ENCODE measurements around the gene MROH7. TPM values are rescaled to one million over a fixed set of nuclear protein-coding genes. Genes with fewer than 3 reads are reported as not detected.

The MROH7 gene
- 0.24 TPM in 1 of 2 replicates, not detected in the other for total RNA-seq

DNA sequence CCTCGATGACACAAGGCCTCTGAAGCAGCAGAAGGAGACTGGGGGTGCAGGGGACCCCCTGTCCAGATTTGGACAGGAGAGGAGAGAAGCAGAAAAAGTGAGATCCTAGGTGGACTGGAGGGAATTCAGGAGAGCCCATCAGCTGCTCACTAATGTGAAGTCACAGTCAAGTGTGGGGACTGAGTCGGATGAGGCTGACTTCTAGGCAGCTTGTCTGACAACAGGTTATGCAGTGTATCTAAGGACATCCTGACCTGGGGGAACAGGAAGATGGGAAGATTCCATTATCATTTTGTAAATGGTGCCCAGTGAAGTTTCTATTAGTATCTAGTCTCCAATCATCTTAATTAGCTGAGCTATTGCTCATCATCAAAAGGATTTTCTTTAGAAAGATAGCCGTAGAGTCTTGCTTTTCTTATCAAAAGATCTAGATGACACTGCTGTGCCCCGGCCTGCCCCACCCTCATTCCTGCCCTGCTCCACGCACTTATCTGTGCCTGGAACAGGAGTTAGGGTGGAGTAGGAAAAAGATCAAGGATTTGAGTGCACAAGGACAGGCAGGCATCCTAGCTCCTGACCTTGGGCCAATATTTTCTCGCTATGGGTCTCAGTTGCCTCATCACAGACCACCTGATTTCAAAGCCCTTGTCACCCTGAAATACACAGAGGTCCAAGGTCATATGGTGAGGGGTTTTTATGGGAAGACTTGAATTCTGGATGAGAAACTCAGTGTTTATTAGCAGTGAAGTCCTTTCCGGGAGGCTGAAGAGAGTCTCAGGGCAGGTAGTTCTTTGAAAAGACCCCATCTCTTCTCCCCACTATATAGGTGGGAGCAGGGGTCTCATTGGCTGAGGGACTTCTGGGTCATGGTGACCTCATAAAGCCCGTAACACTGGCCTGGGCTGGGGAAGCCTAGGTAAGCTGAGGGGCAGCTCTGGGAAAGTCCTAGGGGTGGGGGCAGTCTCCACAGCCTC, at the start of gene MROH7:
MROH7 (plus strand) TSS at position 924 of the 974 bp plus-strand sequence. CDS start 11,141 bp downstream, outside the sequence.

DNA sequence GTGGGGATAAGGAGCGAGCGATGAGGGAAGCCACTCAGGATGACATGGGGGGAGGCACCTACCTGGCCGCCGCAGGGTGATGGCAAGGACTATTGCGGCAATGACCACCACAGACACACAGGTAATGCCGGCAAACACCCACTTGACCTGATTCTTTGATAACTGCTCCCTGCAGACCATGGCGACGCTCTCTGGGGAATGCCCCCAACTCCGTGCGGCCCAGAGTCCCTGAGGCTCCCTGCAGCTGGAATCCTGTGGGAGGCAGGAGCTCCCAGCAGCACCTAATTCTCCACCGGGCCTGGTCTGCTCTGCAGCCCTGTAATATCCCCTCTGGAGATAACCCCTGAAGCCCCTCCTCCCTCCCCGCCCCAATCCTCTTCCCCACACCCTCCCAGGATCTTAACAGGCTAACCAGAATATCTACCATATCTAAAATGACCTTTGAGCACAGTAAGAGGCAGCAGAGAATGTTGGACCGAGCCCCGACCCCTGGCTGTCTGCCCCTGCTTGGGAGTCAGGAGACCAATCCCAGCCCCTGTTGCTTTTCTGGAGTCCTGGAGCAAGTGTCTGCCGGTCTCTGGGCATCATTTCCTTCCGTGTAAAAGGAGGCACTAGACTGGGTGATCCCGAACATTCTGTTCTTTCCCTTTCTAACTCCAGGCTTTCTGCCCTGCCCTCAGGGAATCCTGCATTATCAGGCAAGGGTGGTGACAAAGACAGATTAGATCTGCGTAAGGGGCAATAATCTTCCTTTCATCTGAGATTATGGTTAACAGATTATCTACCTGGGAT, 18.2 kb upstream of the MROH7 start, which contains the start of gene FAM151A:
FAM151A (minus strand) TSS at position 310 of the 792 bp plus-strand sequence; CDS start at position 180, 130 bp downstream.

DNA sequence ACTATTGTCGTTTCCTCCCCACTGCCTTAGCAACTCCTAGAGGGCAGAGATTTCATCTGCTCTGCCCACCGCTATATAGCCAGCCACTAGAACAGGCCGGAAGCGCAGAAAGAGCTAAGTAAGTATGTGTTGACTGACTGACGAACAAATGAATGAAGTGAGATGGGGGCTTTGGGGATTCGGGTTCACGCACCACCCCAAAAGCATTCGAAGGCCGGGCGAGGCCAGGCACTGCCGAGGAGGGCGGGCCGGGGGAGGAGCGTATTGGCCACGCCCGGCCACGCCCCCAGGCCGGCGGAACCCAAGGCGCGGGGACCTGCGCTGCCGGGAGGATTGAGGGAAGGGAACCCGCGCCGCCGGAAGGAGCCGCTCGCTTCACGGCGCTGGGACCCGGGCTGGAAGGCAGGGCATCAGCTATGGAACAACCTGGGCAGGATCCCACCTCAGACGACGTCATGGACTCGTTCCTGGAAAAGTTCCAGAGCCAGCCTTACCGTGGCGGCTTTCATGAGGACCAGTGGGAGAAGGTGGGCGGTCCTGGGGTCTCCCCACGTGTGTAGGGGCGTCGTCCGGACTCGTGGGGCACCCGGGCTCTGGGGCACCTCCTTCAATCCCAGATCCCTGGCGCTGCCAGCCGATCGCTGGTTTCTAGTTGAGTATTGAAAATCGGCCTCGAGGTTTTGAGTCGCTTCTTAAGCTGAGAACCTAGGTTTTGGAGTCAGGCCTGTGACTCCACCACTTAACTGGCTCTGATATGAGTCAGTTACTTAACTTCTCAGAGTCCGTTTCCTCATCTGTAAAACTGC, 74.1 kb downstream of the MROH7 start, which contains the start of gene TTC4:
TTC4 (plus strand) TSS at position 369 of the 806 bp plus-strand sequence; CDS start at position 417, 48 bp downstream.

Other genes with a start within 250 kb of the MROH7 start
- 2.4 and 2.6 TPM in 2 replicates for gene SSBP3, start 235.4 kb upstream of the MROH7 start, total RNA-seq
- 3.4 and 4.9 TPM in 2 replicates for gene ACOT11, start 93.6 kb upstream of the MROH7 start, total RNA-seq
- not detected in 2 replicates for gene FAM151A, start 18.3 kb upstream of the MROH7 start, total RNA-seq
- gene TTC4, start 74.1 kb downstream of the MROH7 start, total RNA-seq = 26.4 and 27.2 TPM in 2 replicates
- gene PARS2, start 122.7 kb downstream of the MROH7 start, total RNA-seq = 6.3 and 7.9 TPM in 2 replicates
- gene TTC22, start 159.5 kb downstream of the MROH7 start, total RNA-seq = 10.6 and 16.8 TPM in 2 replicates
- 222 and 325 TPM in 2 replicates for gene DHCR24, start 245.4 kb downstream of the MROH7 start, total RNA-seq

Data from tracheal epithelial cell (primary cell).